Mesendoderm (in vitro differentiated cells): Measurements from ENCODE around the gene TMPRSS11B. TPM values are rescaled to one million over a fixed set of nuclear protein-coding genes. Genes with fewer than 3 reads are reported as not detected.
A peak's percentile ranks its signal among the peaks of the same experiment; 100 is the strongest.

Experiments
- DNase-seq: peaks from one replicate; pipeline ENCODE4 v3.0.0; 2013
- H2AK5ac ChIP-seq: 2 replicates; pipeline ENCODE4 v1.6.1; 2013; ENCODE audit warnings: low read length, inconsistent platforms
- H2BK120ac ChIP-seq: 2 replicates; pipeline ENCODE4 v1.6.1; 2013; ENCODE audit warnings: low read depth, mild to moderate bottlenecking, low read length, moderate library complexity, mixed read lengths
- H2BK15ac ChIP-seq: replicated peaks from 2 replicates; pipeline ENCODE4 v1.6.1; 2013; ENCODE audit warnings: low read depth, mild to moderate bottlenecking, moderate library complexity
- H2BK5ac ChIP-seq: 2 replicates; pipeline ENCODE4 v1.6.1; 2013; ENCODE audit warnings: low read length, inconsistent platforms
- H3K18ac ChIP-seq: 2 replicates; pipeline ENCODE4 v1.6.1; 2013; ENCODE audit warnings: mild to moderate bottlenecking, low read length, mixed read lengths
- H3K23ac ChIP-seq: one replicate; pipeline ENCODE4 v1.6.1; 2013; ENCODE audit warnings: low read length
- H3K27ac ChIP-seq: 2 replicates; pipeline ENCODE4 v1.5.1; 2013; ENCODE audit warnings: low read depth, mild to moderate bottlenecking, inconsistent platforms, low read length, moderate library complexity
- H3K27me3 ChIP-seq: 2 replicates; pipeline ENCODE4 v1.6.1; 2013; ENCODE audit warnings: low read length, control low read depth, mild to moderate bottlenecking, inconsistent platforms; ENCODE audit not compliant: insufficient read depth, poor library complexity
- H3K36me3 ChIP-seq: 2 replicates; pipeline ENCODE4 v1.6.1; 2013; ENCODE audit warnings: low read length, inconsistent platforms; ENCODE audit not compliant: control insufficient read depth, insufficient read depth
- H3K4ac ChIP-seq: one replicate; pipeline ENCODE4 v1.6.1; 2013; ENCODE audit warnings: low read depth, mild to moderate bottlenecking, low read length, moderate library complexity
- H3K4me1 ChIP-seq: 2 replicates; pipeline ENCODE4 v1.6.1; 2013; ENCODE audit warnings: low read depth, low read length, inconsistent platforms; ENCODE audit not compliant: control insufficient read depth
- H3K4me2 ChIP-seq: 2 replicates; pipeline ENCODE4 v1.6.1; 2013; ENCODE audit warnings: low read length
- H3K4me3 ChIP-seq: 2 replicates; pipeline ENCODE4 v1.5.1; 2013; ENCODE audit warnings: mild to moderate bottlenecking, low read length
- H3K56ac ChIP-seq: one replicate; pipeline ENCODE4 v1.6.1; 2013; ENCODE audit warnings: low read length
- H3K79me1 ChIP-seq: 2 replicates; pipeline ENCODE4 v1.6.1; 2013; ENCODE audit warnings: low read length, inconsistent platforms
- H3K79me2 ChIP-seq: 2 replicates; pipeline ENCODE4 v1.6.1; 2013; ENCODE audit warnings: mild to moderate bottlenecking, low read length; ENCODE audit not compliant: control insufficient read depth, insufficient read depth
- H3K9ac ChIP-seq: 2 replicates; pipeline ENCODE4 v1.6.1; 2013; ENCODE audit warnings: low read length, inconsistent platforms
- H4K5ac ChIP-seq: one replicate; pipeline ENCODE4 v1.6.1; 2013; ENCODE audit warnings: low read length
- H4K8ac ChIP-seq: one replicate; pipeline ENCODE4 v1.6.1; 2013; ENCODE audit warnings: low read depth, mild to moderate bottlenecking, control low read depth, low read length, moderate library complexity
- WGBS: extraction: QIAGEN DNeasy Blood & Tissue Kit; methylation state at CpG from one replicate; pipeline ENCODE4 v1.1.7; 2013; ENCODE audit warnings: low lambda C conversion rate, missing lambda C conversion rate; ENCODE audit not compliant: insufficient coverage; ENCODE audit errors: extremely low coverage; 5-methylcytosine and 5-hydroxymethylcytosine counted together
- polyA plus RNA-seq, 2 experiments: library from polyadenylated mRNA; stranded (reverse); fragments of 200-250 nt; gene quantifications; one replicate each; pipeline ENCODE4 v1.2.3, GENCODE V29; 2013

The TMPRSS11B gene
- polyA plus RNA-seq (2013, experiment 1 of 2), result not detected
- not detected for polyA plus RNA-seq (2013, experiment 2 of 2)

DNA sequence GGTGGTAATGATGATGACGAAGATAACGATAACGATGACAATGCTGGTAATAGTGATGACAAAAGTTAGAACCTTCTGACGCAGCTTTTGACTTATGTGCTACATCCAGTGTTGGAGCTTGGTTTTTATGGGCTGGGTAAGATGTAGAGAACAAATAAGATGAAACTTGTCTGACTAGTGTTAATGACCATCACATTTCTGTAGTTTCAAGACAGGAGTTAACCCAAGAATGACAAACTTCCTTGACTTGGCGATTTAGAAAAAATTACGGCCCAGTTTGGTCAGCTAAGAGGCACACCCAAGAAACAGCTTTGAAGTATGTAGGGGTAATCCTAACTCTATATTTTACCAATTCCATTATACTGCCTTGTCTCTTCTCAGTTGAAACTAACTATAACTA lies at the start of gene TMPRSS11B:
TSS of gene TMPRSS11B (minus strand) at position 101 of the 400 bp plus-strand sequence. CDS start 136 bp downstream, outside the sequence.
- no peak within 1 kb of the TSS for H3K56ac ChIP-seq
- no peak within 1 kb of the TSS for H3K4ac ChIP-seq
- no peak within 1 kb of the TSS for H3K4me3 ChIP-seq
- no CpG with 5 or more reads among the region's 6 CpGs for WGBS
- H2BK15ac ChIP-seq, result no peak within 1 kb of the TSS
- DNase-seq, result no peak
- no peak within 1 kb of the TSS for H3K23ac ChIP-seq
- no peak within 1 kb of the TSS for H2AK5ac ChIP-seq
- no peaks in the 10 kb centered on the region for H3K79me2 ChIP-seq
- H3K27me3 ChIP-seq, result no peaks in the 10 kb centered on the region
- no peak within 1 kb of the TSS for H2BK5ac ChIP-seq
- H3K4me2 ChIP-seq, result no peak within 1 kb of the TSS
- no peak within 1 kb of the TSS for H3K18ac ChIP-seq
- H3K36me3 ChIP-seq, result no peaks in the 10 kb centered on the region
- H3K79me1 ChIP-seq, result no peaks in the 10 kb centered on the region
- H2BK120ac ChIP-seq, result no peak within 1 kb of the TSS
- H3K9ac ChIP-seq, result no peak within 1 kb of the TSS
- no peaks in the 10 kb centered on the region for H3K4me1 ChIP-seq
- no peak within 1 kb of the TSS for H3K27ac ChIP-seq
- H4K8ac ChIP-seq, result no peak within 1 kb of the TSS
- no peak within 1 kb of the TSS for H4K5ac ChIP-seq

- Histone ChIP-seq H3K27me3 (no peaks in the 10 kb centered on the region), H3K36me3 (no peaks in the 10 kb centered on the region), H3K4me2 (no peak overlapping the region), H3K56ac (no peak overlapping the region), H3K18ac (no peak overlapping the region), H3K9ac (no peak overlapping the region), H3K4me3 (no peak overlapping the region), H3K79me2 (no peaks in the 10 kb centered on the region), H2BK120ac (no peak overlapping the region), H3K23ac (no peak overlapping the region), H4K8ac (no peak overlapping the region), H3K4ac (no peak overlapping the region), H3K4me1 (peaks cover 3% of the 10 kb centered on the region), H3K27ac (no peak overlapping the region), H2BK5ac (no peak overlapping the region), H2BK15ac (no peak overlapping the region), H3K79me1 (no peaks in the 10 kb centered on the region), H2AK5ac (no peak overlapping the region), H4K5ac (no peak overlapping the region)
- no CpG with 5 or more reads among the region's 1 CpG for WGBS
- DNase-seq, result no peak
These were observed 45.8 kb upstream of the TMPRSS11B start for GRCh38 chr4:68291256-68291655.

GRCh38 chr4:68288393-68288740 lies 42.9 kb upstream of the TMPRSS11B start:
- H3K36me3 ChIP-seq, result no peaks in the 10 kb centered on the region
- H2BK15ac ChIP-seq, result no peak overlapping the region
- no peak overlapping the region for H3K23ac ChIP-seq
- no peak overlapping the region for H3K4me3 ChIP-seq
- H2AK5ac ChIP-seq, result no peak overlapping the region
- no peaks in the 10 kb centered on the region for H3K27me3 ChIP-seq
- no peak overlapping the region for H3K18ac ChIP-seq
- H4K5ac ChIP-seq, result no peak overlapping the region
- H2BK120ac ChIP-seq, result no peak overlapping the region
- no CpG with 5 or more reads among the region's 2 CpGs for WGBS
- no peak overlapping the region for H4K8ac ChIP-seq
- peaks cover 6% of the 10 kb centered on the region for H3K4me1 ChIP-seq
- H3K27ac ChIP-seq, result no peak overlapping the region
- no peak overlapping the region for H3K9ac ChIP-seq
- peak; percentile 46 for DNase-seq
- H3K56ac ChIP-seq, result no peak overlapping the region
- no peaks in the 10 kb centered on the region for H3K79me2 ChIP-seq
- H3K79me1 ChIP-seq, result no peaks in the 10 kb centered on the region
- H3K4me2 ChIP-seq, result no peak overlapping the region
- no peak overlapping the region for H3K4ac ChIP-seq
- no peak overlapping the region for H2BK5ac ChIP-seq

- no CpG with 5 or more reads among the region's 3 CpGs for WGBS
- Histone ChIP-seq H4K8ac (no peak overlapping the region), H3K27me3 (no peaks in the 10 kb centered on the region), H3K4me1 (peaks cover 6% of the 10 kb centered on the region), H3K18ac (peak overlapping the region; percentile 86), H2BK5ac (no peak overlapping the region), H3K4me3 (no peak overlapping the region), H2AK5ac (no peak overlapping the region), H4K5ac (no peak overlapping the region), H3K27ac (no peak overlapping the region), H3K79me1 (no peaks in the 10 kb centered on the region), H2BK15ac (peak overlapping the region; percentile 61), H2BK120ac (no peak overlapping the region), H3K4ac (no peak overlapping the region), H3K23ac (no peak overlapping the region), H3K79me2 (no peaks in the 10 kb centered on the region), H3K36me3 (no peaks in the 10 kb centered on the region), H3K9ac (no peak overlapping the region), H3K56ac (no peak overlapping the region), H3K4me2 (no peak overlapping the region)
- no peak for DNase-seq
These were observed 42.4 kb upstream of the TMPRSS11B start for GRCh38 chr4:68287704-68288392.

DNA sequence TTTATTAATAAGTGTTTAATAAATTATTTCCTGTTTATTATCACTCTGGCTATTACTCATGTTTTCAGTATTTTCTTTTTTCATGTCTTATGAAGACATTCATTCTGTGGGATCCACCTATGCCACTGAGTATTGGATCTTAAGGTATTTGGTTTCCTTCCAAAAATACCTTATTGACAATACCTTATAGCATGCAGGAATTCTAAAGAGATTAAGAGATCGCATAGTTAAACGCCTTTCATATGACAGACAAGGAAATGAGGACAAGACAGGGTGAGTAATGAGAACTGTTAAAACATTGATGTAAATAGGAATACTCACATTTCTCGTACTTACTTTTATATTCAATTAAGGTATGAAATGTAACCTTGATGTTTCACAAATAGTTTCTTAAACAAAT lies 38.2 kb upstream of the TMPRSS11B start:
- Histone ChIP-seq H2BK5ac (no peak overlapping the region), H4K5ac (no peak overlapping the region), H2BK120ac (no peak overlapping the region), H3K4ac (no peak overlapping the region), H3K4me3 (no peak overlapping the region), H3K56ac (no peak overlapping the region), H3K79me1 (no peaks in the 10 kb centered on the region), H3K23ac (no peak overlapping the region), H3K36me3 (no peaks in the 10 kb centered on the region), H3K4me2 (no peak overlapping the region), H3K27me3 (no peaks in the 10 kb centered on the region), H3K4me1 (peaks cover 6% of the 10 kb centered on the region), H4K8ac (no peak overlapping the region), H2BK15ac (no peak overlapping the region), H3K9ac (no peak overlapping the region), H3K18ac (no peak overlapping the region), H3K79me2 (no peaks in the 10 kb centered on the region), H3K27ac (no peak overlapping the region), H2AK5ac (no peak overlapping the region)
- no CpG with 5 or more reads among the region's 3 CpGs for WGBS
- DNase-seq, result peak; percentile 78

- H3K79me2 ChIP-seq, result no peaks in the 10 kb centered on the region
- peak overlapping the region; percentile 71 for H3K4ac ChIP-seq
- no peak overlapping the region for H3K4me3 ChIP-seq
- no peak overlapping the region for H4K5ac ChIP-seq
- DNase-seq, result no peak
- no peak overlapping the region for H3K4me2 ChIP-seq
- no peak overlapping the region for H2AK5ac ChIP-seq
- no peaks in the 10 kb centered on the region for H3K79me1 ChIP-seq
- no peaks in the 10 kb centered on the region for H3K36me3 ChIP-seq
- no CpG with 5 or more reads among the region's 2 CpGs for WGBS
- peak overlapping the region; percentile 82 for H2BK5ac ChIP-seq
- H3K56ac ChIP-seq, result peak overlapping the region; percentile 35
- H3K27me3 ChIP-seq, result no peaks in the 10 kb centered on the region
- no peak overlapping the region for H3K23ac ChIP-seq
- peak overlapping the region; percentile 78 for H2BK120ac ChIP-seq
- H3K27ac ChIP-seq, result peak overlapping the region; percentile 64
- peak overlapping the region; percentile 51 for H3K18ac ChIP-seq
- no peak overlapping the region for H4K8ac ChIP-seq
- peaks cover 3% of the 10 kb centered on the region for H3K4me1 ChIP-seq
- no peak overlapping the region for H2BK15ac ChIP-seq
- H3K9ac ChIP-seq, result no peak overlapping the region
These were observed 37.6 kb upstream of the TMPRSS11B start for GRCh38 chr4:68283095-68283494.
